HG03575 (cell line): Measurements from ENCODE around the gene LEMD2.

Source experiments
- ATAC-seq: cut with Tn5 transposase; IDR thresholded peaks from one replicate; pipeline ENCODE4 v1.9.1; 2021; ENCODE audit not compliant: unreplicated experiment, insufficient number of reproducible peaks, low FRiP score; ENCODE audit errors: extremely low read depth

LEMD2 gene

DNA sequence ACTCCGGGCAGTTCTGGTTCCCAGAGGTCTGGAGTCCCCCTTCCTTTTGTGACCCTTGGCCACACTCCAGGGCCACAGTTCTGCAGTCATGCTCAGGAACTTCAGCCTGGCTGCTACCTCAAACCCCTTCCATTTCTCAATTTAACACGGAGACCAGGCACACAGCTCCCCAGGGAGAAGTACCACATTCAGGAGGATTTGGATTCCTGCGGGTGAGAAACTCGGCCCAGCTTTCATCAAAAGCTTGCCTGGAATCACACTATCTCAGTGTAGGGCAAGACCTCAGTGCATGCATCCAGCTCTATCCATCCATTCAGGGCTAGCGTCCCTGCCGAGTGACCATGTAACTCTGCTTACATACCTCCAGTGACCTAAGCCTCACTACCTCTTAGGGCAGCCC, 25.4 kb downstream of the LEMD2 start:
- ATAC-seq: no peak

DNA sequence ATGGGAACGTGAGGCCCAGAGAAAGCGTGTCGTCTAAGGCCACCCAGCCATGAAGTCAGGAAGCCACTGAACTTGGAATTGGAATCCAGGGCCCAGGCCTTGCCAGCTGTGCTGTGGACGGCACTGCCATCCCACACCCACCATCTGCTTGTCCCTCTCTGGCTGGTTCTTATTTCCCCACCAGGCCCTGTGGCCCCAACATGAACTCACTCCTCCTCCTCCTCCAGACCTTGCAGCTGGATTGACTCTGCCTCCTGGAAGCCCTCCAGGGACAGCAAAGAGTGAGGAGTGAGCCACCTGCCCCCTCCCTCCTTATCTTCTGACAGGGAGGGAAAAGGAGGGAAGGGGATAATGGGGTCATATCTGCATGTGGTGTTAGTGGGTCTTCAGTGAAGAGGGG, 26.2 kb downstream of the LEMD2 start:
- ATAC-seq: no peak

DNA sequence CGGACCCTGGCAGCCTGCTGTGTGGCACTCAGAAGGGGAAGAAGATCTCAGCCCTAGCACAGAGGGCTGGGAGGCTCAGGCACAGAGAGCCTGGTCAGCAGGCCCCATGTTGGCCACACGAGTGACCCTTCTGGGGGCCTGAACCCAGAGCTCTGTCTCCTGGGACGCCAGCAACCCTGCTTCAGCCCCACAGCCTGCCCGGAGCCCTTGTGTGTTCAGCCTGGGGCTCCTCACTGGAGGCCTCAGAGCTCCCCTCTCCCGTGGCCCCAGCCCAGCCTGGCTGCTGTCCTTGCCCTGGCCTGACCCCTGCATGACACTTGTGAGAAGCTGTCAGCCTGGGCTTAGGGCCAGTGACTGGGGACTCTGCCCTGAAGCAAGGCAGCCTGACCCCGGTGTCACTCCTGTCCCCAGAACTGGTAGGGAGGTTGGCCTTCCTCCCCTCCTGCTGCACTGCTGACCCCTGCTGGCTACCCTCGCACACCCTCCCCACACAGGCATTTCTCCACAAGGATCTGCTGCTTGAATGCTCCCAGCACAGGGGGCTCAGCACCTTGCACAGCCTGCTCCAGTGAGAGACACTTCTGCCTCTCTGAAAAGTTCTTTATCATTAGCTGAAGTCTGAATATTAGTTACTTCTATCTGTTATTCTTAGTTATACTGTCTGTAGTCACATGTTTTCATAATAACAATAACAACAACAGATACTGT, 26.9 kb downstream of the LEMD2 start:
- ATAC-seq: no peak

DNA sequence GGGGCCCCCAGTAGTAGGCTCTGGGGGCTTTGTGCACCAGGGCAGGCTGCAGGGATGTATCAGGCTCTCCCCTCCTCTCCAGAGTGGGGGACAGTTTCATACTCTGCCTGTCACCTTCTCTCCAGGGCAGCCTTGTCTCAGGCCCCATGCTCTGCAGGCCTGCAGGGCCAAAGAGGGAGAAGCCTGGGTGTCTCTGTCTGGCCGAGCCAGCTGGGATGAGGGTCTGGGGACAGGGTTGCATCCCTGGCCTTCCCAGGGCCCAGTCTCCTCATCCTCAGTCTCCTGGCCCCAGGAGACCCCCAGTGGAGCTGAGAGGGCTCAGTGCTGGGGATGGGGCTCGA, 27.4 kb downstream of the LEMD2 start:
- no peak for ATAC-seq

DNA sequence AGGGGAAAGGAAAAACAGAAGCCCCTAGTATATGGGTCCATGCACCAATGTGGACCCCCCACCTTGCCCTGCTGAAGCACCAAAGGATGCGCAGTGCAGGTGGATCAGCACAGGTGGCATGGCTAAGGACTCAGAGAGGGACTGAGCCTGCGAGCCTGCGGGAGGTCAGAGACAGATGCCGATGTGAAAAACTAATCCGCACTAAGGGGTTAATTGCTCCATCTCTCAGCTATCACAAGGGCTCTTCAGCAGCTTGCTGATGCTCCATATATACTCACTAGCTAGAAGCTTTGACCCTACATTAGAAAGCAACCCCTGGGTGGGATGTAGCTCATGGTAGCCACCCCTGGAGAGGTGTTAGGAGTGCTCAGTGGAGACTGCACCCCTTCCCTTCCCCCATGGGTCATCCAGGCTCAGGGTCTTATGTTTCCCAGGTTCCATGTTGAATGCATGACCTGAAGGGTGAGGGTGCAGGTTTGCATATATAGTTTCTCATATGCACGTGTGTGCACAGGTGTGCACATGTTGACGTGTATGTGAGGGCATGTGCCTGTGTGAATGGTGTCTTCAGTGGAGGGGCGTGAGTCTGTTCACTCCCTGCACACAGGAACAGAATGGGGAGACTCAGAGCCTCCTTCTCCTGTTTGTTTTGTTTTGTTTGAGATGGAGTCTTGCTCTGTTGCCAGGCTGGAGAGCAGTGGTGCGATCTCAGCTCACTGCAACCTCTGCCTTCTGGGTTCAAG, 28.9 kb downstream of the LEMD2 start:
- no peak for ATAC-seq

DNA sequence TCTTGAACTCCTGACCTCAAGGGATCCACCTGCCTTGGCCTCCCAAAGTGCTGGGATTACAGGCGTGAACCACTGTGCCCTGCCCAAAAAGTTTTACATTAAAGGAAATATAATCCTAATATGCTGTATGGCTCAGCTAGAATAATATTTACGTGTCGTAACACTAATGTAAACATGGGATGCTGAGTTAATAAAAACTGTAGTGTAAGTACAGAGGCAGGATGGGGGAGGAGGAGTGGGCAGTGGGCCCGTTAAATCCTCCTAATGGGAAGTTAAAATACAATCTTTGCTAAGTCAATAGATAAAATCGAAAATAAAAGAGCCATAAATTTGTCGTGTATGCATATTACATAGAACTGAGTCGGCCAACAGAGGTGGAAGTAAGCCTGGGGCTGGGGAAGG, 30.1 kb downstream of the LEMD2 start:
- no peak for ATAC-seq

DNA sequence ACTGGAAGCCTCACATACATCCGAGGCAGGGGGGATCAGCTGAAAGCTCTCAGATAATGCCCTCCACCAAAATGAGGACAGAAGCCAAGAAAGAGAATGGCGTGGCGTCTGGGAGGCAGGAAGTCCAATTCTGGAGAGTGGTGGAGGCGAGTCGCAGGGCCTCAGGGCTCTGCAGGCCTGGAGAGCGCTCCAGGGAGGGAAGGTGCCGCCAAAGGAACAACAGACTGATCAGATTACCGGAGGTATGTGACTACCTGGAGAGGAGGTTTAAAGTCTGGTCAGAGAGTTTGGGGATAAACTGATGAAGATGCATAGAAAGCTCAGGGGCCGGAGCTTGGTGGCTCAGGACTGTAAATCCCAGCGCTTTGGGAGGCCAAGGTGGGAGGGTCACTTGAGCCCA, 31.0 kb downstream of the LEMD2 start:
- no peak for ATAC-seq

DNA sequence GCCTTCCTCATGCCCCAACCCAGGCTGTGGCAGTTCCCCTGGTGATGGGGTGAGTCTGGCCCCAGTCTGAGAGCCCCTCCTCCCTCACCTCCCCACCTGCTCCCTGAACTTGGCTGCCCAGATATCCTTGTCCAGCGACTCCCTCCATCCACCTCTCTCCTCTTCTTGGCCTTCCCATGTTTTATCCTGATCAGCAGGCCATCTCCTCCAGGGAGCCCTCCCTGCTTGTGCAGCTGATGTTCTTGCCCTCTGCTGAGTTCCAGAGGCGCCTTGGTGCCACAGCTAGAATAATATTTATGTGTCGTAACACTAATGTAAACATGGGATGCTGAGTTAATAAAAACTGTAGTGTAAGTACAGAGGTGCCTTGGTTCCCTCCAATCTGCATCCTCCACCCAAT, 31.8 kb downstream of the LEMD2 start:
- no peak for ATAC-seq

DNA sequence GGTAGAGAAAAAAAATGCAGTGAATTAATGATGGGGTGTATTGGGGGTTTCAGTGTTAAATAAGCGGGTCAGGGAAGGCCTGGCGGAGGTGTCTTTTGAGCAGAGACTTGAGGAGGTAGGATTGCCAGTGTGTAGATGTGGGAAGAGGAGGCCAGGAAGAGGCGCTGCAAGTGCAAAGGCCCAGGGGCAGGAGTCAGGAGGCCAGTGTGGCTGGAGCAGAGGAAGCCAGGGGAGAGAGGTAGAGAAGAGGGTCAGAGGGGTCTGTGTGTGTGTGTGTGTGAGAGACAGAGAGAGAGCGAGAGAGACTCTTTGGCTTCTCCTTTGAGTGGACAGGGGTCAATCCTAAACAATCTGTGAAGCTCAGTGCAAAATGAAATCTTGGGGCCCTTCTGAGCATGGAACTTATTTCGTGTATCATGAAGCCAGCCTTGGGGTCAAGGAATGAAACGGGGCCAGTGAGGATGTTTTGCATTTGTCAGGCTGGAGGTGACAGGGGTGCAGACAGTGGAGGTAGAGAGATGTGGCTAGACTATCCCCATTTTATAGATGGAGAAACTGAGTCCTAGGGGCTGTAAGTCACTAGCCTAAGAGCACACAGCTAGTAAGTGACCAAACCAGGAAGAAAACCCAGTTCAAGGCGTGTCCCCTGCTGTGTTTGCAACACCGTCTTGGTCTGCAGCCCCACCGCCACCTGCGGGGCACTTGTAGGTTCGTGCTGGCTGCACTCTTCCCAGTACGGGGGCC, 32.5 kb downstream of the LEMD2 start:
- ATAC-seq: no peak

DNA sequence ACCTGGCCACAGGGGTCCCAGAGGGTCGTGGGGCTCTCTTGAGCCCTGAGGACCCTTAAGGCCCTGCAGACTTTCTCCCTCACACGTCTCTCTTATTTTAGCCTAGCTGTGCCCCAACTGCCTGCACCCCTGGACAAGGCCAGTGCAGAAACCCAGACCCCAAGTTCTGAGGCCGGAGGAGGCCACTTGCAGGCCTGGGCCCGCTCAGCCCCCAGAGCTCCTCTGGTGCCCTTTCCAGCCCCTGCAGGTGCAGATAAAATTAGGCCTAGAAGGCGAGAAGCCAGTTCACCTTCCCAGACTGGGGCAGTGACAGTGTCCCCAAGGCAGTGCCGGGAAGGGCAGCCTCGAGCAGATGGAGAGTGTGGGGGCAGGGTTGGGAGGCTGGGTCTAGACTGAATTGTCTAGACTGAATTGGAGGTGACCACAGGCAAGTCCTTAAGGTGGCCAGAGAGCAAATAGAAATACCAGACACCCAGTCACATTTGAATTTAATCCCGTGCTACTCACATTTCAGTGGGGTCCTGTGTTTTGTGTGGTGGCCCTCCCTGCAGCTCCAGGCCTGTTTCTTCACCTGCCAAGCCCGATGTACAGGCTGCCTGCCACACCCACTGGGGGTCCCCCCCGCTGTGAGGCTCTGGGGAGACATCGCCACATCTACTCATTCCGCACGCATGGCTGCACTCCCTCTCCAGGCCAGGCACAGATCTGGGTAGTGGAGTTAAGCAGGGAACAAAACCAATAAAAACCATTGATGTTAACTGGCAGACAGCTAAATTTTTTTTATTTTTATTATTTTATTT, 33.7 kb downstream of the LEMD2 start:
- ATAC-seq: no peak

DNA sequence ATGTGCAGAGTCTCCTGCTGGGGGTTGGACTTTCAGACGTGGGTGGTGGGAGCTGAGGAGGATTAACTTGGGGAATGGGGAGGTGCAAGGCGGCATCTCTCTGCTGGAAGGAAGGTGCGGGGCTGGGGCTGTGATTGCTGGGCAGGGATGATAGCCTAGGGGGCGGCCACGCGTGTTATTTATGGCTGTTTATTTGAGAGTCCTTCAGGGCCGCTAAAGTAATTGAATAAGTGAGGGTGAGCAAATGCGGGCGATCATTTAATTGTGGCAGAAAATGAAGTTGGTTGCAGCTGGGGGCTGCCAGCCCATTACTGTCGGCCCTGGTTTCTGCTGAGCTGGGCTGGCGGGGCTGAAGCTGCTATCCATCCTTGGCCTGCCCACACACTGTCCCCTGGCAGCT, 34.7 kb downstream of the LEMD2 start:
- ATAC-seq: no peak

DNA sequence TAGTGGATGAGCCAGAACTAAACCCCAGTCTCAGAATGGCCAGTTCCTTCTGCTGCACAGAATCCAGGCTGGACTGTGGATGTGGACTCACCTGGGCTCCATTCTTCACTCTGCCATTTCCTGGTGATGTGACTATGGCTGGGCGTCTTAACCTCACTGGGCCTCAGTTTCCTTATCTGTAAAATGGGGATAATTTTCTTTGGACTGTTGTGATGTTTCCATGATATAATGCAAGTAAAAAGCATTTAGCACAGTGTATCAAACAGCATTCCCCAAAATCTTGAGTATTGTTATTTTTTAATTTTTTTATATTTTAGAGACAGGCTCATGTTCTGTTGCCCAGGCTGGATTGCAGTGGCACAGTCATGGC, 36.3 kb downstream of the LEMD2 start:
- ATAC-seq: no peak

DNA sequence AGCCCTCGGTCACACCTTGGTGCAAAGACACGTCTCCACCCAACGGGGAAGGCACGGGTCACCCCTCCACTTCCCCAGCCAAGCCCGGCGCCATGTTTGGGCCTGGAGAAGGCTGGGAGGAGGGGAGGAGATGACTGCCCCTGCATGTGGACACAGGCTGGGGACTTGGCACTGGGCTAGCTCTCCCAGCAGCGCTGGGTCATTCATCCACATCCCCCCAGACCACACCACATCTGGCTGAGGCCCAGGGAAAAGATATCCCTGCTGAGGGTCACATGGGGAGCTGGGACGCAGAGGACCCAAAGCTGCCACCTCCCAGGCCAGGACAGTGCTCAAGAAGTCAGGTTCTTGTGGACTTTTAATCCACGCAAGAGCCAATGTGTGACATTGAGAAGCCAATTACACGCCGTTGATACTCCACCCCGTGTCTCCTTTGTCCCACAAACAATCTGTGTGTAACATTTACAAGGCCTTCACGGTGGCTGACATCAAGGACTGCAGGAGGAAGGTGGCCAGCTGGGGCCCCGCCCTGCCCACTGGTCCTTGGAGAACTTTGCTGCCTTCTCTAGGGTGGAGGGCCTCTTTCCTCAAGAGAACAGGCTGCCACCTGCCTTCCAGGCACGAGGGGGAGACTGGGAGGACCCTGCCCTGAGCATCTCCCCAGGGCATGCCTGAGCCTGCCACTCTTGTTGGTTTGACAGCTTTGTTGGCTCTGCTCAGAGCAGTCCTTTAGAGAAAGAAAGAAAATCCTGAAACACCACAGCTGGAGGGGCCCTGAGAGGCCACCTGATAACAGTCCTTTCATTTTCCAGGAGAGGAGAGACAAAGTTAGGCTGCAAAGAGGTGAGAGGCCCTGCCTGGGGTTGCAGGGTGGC, 36.9 kb downstream of the LEMD2 start:
- ATAC-seq: no peak

DNA sequence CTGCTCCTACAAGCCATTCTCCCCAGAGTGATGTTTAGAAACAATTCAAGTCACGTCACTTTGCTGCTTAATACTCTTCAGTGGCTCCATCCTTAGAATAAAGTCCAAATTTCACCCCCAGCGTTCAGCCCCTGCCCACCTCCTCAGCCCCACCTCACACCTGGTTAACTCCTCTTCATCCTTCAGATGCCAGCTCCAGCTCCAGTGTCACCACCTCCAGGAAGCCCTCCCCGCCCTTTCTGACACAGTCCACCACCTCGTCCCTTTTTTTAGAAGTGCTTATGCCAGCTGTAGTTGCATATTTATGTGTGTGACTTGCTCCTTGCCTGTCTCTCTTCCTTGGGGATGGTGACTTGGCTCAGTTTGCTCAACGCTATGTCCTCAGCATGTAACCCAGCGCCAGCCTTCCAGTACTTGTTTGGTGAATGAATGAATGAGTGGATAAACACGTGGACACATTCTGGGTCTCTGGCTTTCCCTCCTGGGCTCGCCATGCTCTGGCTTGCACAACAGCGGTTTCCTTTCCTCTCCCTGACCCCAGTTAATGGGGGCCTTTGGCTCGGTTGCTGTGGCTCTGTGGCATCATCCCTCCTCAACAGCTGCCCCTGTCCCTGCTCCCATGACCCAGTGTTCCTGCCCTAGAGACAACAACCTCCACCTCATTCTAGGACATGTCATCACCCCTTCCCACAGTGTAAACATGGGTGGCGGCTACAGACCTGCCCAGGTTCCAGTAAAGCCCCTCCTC, 38.5 kb downstream of the LEMD2 start:
- ATAC-seq: no peak

DNA sequence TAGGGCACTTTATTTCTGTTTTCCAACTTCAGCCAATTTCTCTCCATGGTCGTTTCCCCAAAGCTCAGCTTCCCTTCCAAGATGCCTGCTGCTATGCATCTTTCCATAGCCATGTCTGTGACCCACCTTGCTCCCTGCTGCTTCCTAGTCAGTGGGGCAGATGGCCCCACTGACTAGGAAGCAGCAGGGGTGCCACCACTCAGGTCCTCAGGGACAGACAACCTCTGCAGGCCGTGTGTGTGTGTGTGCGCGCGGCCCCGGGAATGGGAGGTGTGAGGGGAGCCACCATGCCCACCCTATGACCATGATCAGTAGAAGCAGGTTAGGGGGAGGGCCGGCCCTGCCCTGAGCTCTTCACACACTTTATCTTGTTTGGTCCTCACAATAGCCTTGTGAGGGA, 39.5 kb downstream of the LEMD2 start:
- no peak for ATAC-seq

DNA sequence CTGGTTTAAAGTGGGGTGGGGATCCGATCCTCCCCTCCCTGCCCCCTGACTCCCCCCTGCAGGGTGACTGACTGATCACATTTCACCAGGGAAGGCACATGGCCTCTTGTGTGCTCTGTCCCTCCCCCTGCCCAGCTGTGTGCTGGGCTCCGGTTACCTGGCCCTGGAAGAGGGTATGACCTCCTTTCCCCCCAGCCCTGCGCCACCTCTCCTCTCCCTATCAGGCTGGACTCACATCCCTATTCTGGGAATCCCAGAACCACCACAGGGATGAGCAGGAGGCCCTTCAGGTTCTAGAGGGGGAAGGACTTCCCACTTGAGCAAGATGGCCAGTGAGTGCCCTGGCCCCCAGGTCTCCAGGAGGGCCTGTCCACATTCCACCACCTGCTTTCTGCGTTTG, 40.1 kb downstream of the LEMD2 start:
- no peak for ATAC-seq

DNA sequence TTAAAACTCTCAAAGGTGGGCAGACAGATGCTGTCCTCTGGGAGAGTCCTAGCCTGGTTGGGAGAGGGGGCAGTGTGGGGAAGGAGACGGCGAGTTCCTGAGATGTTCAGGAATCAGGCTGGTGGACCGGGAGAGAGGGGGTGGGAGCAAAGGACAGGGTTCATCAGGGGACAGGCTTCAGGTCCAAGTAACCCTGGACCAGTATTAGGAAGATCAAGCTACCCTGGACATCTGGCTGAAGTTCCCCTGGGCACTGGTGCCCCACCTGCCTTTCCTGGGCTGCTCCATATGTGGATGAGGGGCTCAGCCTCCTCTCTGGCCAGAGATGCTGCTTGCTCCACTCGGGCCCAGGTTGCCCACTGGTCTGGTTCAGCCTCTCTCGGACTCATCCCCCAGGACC, 41.1 kb downstream of the LEMD2 start:
- no peak for ATAC-seq

DNA sequence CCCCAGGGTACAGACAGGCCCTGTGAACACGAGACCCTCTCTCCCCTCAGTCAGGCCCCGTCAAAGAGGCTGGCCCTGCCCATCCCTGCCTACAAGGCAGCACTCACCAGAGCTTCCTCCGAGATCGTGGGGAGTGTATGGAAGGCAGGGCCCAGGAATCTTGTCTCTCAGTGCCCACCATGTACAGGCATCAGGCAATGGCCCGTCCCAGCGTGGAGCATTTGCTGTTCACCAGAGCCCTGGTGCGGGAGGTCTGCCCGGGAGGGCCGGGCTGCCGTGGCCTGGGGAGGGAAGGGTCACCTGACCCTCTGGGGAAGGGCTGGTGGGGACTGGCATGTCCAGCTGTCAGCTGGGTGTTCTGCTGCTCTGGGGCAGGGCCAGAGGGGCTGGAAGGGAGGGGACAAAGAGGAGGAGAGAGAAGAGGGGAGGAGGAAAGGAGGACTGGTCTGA, 42.3 kb downstream of the LEMD2 start, which contains the start of gene IP6K3:
IP6K3 (minus strand) TSS at position 255 of the 450 bp plus-strand sequence. CDS start 11,429 bp downstream, outside the sequence.
- no peak for ATAC-seq
